H1 (cell line): ENCODE data around the gene DLX4. TPM values are rescaled to one million over a fixed set of nuclear protein-coding genes. Genes with fewer than 3 reads are reported as not detected.

ENCODE experiments used
- CTCF ChIA-PET: fragments of 300-600 bp; sonication (Branson Sonifier 250); formaldehyde crosslinking; loops from one replicate; lab custom pipeline; 2021; ENCODE audit not compliant: partially characterized antibody; lab: Charles Lee
- POLR2A ChIA-PET: fragments of 300-600 bp; sonication (Branson Sonifier 250); formaldehyde crosslinking; loops from one replicate; lab custom pipeline; 2021; ENCODE audit warnings: inconsistent platforms; ENCODE audit not compliant: partially characterized antibody; lab: Charles Lee
- DNase-seq, 2 experiments: peaks; one replicate each; pipeline versions ENCODE4 v3.0.0 to v3.0.0-alpha.2; 2010 to 2022; ENCODE audit warnings: low spot score in 2 of 2, low read depth in 1 of 2, mixed read lengths in 1 of 2
- FAIRE-seq: peaks from 2 replicates; lab custom pipeline; 2011; peaks lifted over from hg19 to GRCh38; lab: Jason Lieb, UNC
- H2AFZ ChIP-seq: 2 replicates; pipeline ENCODE4 v1.8.1; 2012; ENCODE audit warnings: low read length, inconsistent platforms
- H2AK5ac ChIP-seq: 2 replicates; pipeline ENCODE4 v1.6.1; 2013; ENCODE audit warnings: low read depth, low read length
- H2BK120ac ChIP-seq: replicated peaks from 2 replicates; pipeline ENCODE3; 2013; ENCODE audit warnings: low read depth, low read length, inconsistent platforms
- H2BK12ac ChIP-seq: 2 replicates; pipeline ENCODE4 v1.6.1; 2013; ENCODE audit warnings: low read depth, low read length
- H2BK15ac ChIP-seq: 2 replicates; pipeline ENCODE4 v1.6.1; 2013; ENCODE audit warnings: low read length
- H2BK20ac ChIP-seq: 2 replicates; pipeline ENCODE4 v1.6.1; 2013; ENCODE audit warnings: low read length
- H2BK5ac ChIP-seq: 2 replicates; pipeline ENCODE4 v1.6.1; 2013; ENCODE audit warnings: low read depth, low read length
- H3K14ac ChIP-seq: 2 replicates; pipeline ENCODE4 v1.6.1; 2013; ENCODE audit warnings: inconsistent platforms; ENCODE audit not compliant: insufficient read length
- H3K18ac ChIP-seq: 2 replicates; pipeline ENCODE4 v1.6.1; 2013; ENCODE audit warnings: low read length; ENCODE audit errors: extremely low read depth
- H3K23ac ChIP-seq: 2 replicates; pipeline ENCODE4 v1.6.1; 2013; ENCODE audit warnings: inconsistent platforms; ENCODE audit not compliant: insufficient read length
- H3K23me2 ChIP-seq: 2 replicates; pipeline ENCODE4 v1.6.1; 2013; ENCODE audit warnings: low read depth, low read length
- H3K27ac ChIP-seq: 2 replicates; pipeline ENCODE4 v1.6.1; 2011; ENCODE audit warnings: low read depth, low read length, inconsistent platforms
- H3K27me3 ChIP-seq, 4 experiments: replicated peaks in 1 of 4; 1 replicate in 1 of 4; 2 replicates in 3 of 4; pipeline versions ENCODE4 v1.6.1 to v1.8.1; 2011 to 2013; ENCODE audit warnings: low read length in 3 of 4, mild to moderate bottlenecking in 3 of 4, inconsistent platforms in 2 of 4, mixed read lengths in 2 of 4, moderate library complexity in 1 of 4; ENCODE audit not compliant: control insufficient read depth in 3 of 4, insufficient read depth in 3 of 4; ENCODE audit errors: extremely low read depth in 1 of 4
- H3K36me3 ChIP-seq, 4 experiments: 2 replicates each; pipeline versions ENCODE4 v1.6.1 to v1.8.1; 2011 to 2013; ENCODE audit warnings: mild to moderate bottlenecking in 4 of 4, low read length in 3 of 4, moderate library complexity in 2 of 4, control low read depth in 1 of 4, inconsistent platforms in 1 of 4; ENCODE audit not compliant: insufficient read depth in 4 of 4, control insufficient read depth in 2 of 4
- H3K4ac ChIP-seq: replicated peaks from 2 replicates; pipeline ENCODE3; 2013; ENCODE audit warnings: low read length, low read depth, mixed read lengths, inconsistent platforms; ENCODE audit not compliant: insufficient read length
- H3K4me1 ChIP-seq, 4 experiments: replicated peaks in 1 of 4; 1 replicate in 1 of 4; 2 replicates in 3 of 4; pipeline versions ENCODE4 v1.6.1 to v1.8.1; 2011 to 2013; ENCODE audit warnings: low read length in 3 of 4, inconsistent platforms in 2 of 4, mixed read lengths in 1 of 4; ENCODE audit not compliant: insufficient read depth in 4 of 4, control insufficient read depth in 3 of 4
- H3K4me2 ChIP-seq, 2 experiments: 2 replicates each; pipeline versions ENCODE4 v1.6.1 to v1.8.1; 2011 to 2013; ENCODE audit warnings: low read depth in 2 of 2, low read length in 2 of 2, control low read depth in 1 of 2, inconsistent platforms in 1 of 2, mild to moderate bottlenecking in 1 of 2; ENCODE audit not compliant: insufficient read depth in 1 of 2
- H3K4me3 ChIP-seq, 4 experiments: fragments of 200-600, 300-600 bp in 1 of 4; sonication (generic), shearing (Covaris generic), sonication (Bioruptor Twin) in 1 of 4; 2 replicates each; pipeline versions ENCODE4 v1.5.1 to v1.8.1; 2011 to 2016; ENCODE audit warnings: low read length in 4 of 4, low read depth in 3 of 4, control low read depth in 2 of 4, inconsistent platforms in 2 of 4, mild to moderate bottlenecking in 2 of 4, mixed read lengths in 1 of 4, moderate library complexity in 1 of 4; ENCODE audit not compliant: insufficient read depth in 2 of 4; ENCODE audit errors: extremely low read depth in 1 of 4
- H3K56ac ChIP-seq: replicated peaks from 2 replicates; pipeline ENCODE3; 2013; ENCODE audit warnings: low read depth, mild to moderate bottlenecking, mixed read lengths, low read length, inconsistent platforms; ENCODE audit not compliant: insufficient read length
- H3K79me1 ChIP-seq: 2 replicates; pipeline ENCODE4 v1.6.1; 2013; ENCODE audit warnings: low read depth, low read length, control low read depth
- H3K79me2 ChIP-seq, 2 experiments: 2 replicates each; pipeline versions ENCODE4 v1.6.1 to v1.8.1; 2012 to 2013; ENCODE audit warnings: low read length in 2 of 2, mild to moderate bottlenecking in 2 of 2, inconsistent platforms in 1 of 2; ENCODE audit not compliant: insufficient read depth in 2 of 2, control insufficient read depth in 1 of 2
- H3K9ac ChIP-seq, 4 experiments: replicated peaks in 1 of 4; 1 replicate in 1 of 4; 2 replicates in 3 of 4; pipeline versions ENCODE4 v1.6.1 to v1.8.1; 2011 to 2013; ENCODE audit warnings: low read depth in 3 of 4, low read length in 3 of 4, control low read depth in 2 of 4, mild to moderate bottlenecking in 2 of 4, moderate library complexity in 2 of 4, inconsistent platforms in 1 of 4; ENCODE audit errors: extremely low read depth in 1 of 4
- H3K9me3 ChIP-seq, 2 experiments: 2 replicates each; pipeline versions ENCODE4 v1.6.1 to v1.8.1; 2012 to 2013; ENCODE audit warnings: mild to moderate bottlenecking in 2 of 2, moderate library complexity in 2 of 2, control low read depth in 1 of 2, inconsistent platforms in 1 of 2, low read depth in 1 of 2, low read length in 1 of 2, mixed read lengths in 1 of 2; ENCODE audit not compliant: insufficient read depth in 2 of 2
- H4K20me1 ChIP-seq, 2 experiments: replicated peaks in 1 of 2; 2 replicates each; pipeline versions ENCODE3 to v1.8.1; 2011 to 2013; ENCODE audit warnings: inconsistent platforms in 2 of 2, low read length in 2 of 2, mild to moderate bottlenecking in 1 of 2; ENCODE audit not compliant: insufficient read depth in 2 of 2, control insufficient read depth in 1 of 2
- H4K5ac ChIP-seq: 2 replicates; pipeline ENCODE4 v1.6.1; 2013; ENCODE audit warnings: low read length, low read depth, mixed read lengths, inconsistent platforms; ENCODE audit not compliant: insufficient read length
- H4K8ac ChIP-seq: 2 replicates; pipeline ENCODE4 v1.8.0; 2013; ENCODE audit warnings: mild to moderate bottlenecking, moderate library complexity, low read length, inconsistent platforms; ENCODE audit not compliant: insufficient read depth; ENCODE audit errors: extremely low read depth
- H4K91ac ChIP-seq: replicated peaks from 2 replicates; pipeline ENCODE3; 2013; ENCODE audit warnings: low read length, mixed read lengths, inconsistent platforms; ENCODE audit not compliant: insufficient read length
- EZH2 ChIP-seq: fragments of 200-600 bp; sonication (generic); IDR thresholded peaks from 2 replicates; pipeline ENCODE4 v1.7.1; 2012; ENCODE audit warnings: low read depth, mild to moderate bottlenecking, moderate library complexity, low read length, inconsistent platforms; ENCODE audit not compliant: severe bottlenecking
- POU5F1 ChIP-seq: IDR thresholded peaks from 2 replicates; pipeline ENCODE4 v1.6.1; 2011; ENCODE audit warnings: low read depth, mild to moderate bottlenecking, low read length, moderate library complexity
- RBBP5 ChIP-seq: IDR thresholded peaks from 2 replicates; pipeline ENCODE4 v1.7.1; 2012; ENCODE audit warnings: low read depth, mild to moderate bottlenecking, inconsistent platforms, low read length, moderate library complexity, borderline replicate concordance
- SUZ12 ChIP-seq: fragments of 200-600 bp; sonication (generic); IDR thresholded peaks from 2 replicates; pipeline ENCODE4 v1.6.1; 2012; ENCODE audit warnings: mild to moderate bottlenecking, inconsistent platforms, low read length, moderate library complexity, mixed read lengths
- WGBS, 2 experiments: shearing (Covaris generic) in 1 of 2; methylation state at CpG; one replicate each; pipeline versions ENCODE4 v1.1.6 to v1.1.7; 2013 to 2015; ENCODE audit warnings: low lambda C conversion rate in 2 of 2, mixed read lengths in 2 of 2, inconsistent platforms in 1 of 2, low coverage in 1 of 2, missing lambda C conversion rate in 1 of 2; ENCODE audit not compliant: insufficient replicate concordance in 2 of 2, insufficient coverage in 1 of 2, insufficient read length in 1 of 2; ENCODE audit errors: extremely low coverage in 1 of 2, missing lambda C conversion rate in 1 of 2; 5-methylcytosine and 5-hydroxymethylcytosine counted together
- polyA plus RNA-seq, 7 experiments: library from polyadenylated mRNA; depleted of rRNA in 3 of 7; stranded (reverse) in 5 of 7; unstranded in 2 of 7; fragments of >200 nt in 5 of 7; fragments of 200-250 nt in 2 of 7; gene quantifications; 1 replicate in 5 of 7; 2 replicates in 1 of 7; 4 replicates in 1 of 7; pipeline versions ENCODE4 v1.2.1 to v1.2.3, GENCODE V29; 2011 to 2013; ENCODE audit warnings: missing spikeins in 2 of 7, mixed read lengths in 2 of 7
- total RNA-seq: library from RNA; stranded (reverse); fragmentation: NEBNext Ultra II Directional; extraction: Animal tissue kit (Norgen Biotek cat#: 25700); gene quantifications from 2 replicates; pipeline ENCODE4 v1.2.1, GENCODE V29; 2021

DLX4 gene
- total and polyA plus RNA-seq, 2 of the 8 experiments (the other 6 are each of a cell fraction or from before 2014, with no cell fraction given) = 0.67 to 0.80 TPM

GRCh38 chr17:49966767-49967166, 2.2 kb upstream of the DLX4 start:
- no peak overlapping the region for H2AK5ac ChIP-seq
- H2BK20ac ChIP-seq = no peak overlapping the region
- no peak overlapping the region for H2BK120ac ChIP-seq
- H3K18ac ChIP-seq = no peak overlapping the region
- H3K79me1 ChIP-seq = no peaks in the 10 kb centered on the region
- peaks cover 17 to 30% of the 10 kb centered on the region in 2 experiments for H4K20me1 ChIP-seq
- no peak overlapping the region for H2BK5ac ChIP-seq
- H3K27me3 ChIP-seq = peaks cover 86 to 97% (median 94%) of the 10 kb centered on the region in 4 experiments
- no peak overlapping the region for H3K4me3 ChIP-seq
- POLR2A ChIA-PET = interaction anchor here (0.8 to 1.4 kb wide), 4 partner anchors 11 to 91 kb away, joined by 3 to 5 read pairs (median 4); no protein-coding TSS in a partner anchor
- no peaks in the 10 kb centered on the region for H3K9me3 ChIP-seq
- H3K79me2 ChIP-seq = no peaks in the 10 kb centered on the region
- no peak overlapping the region for H2AFZ ChIP-seq
- FAIRE-seq = no peak
- H4K8ac ChIP-seq = no peak overlapping the region
- peaks cover 0 to 38% (median 27%) of the 10 kb centered on the region in 4 experiments; a peak in 6 of 7 replicates for H3K4me1 ChIP-seq
- H2BK15ac ChIP-seq = no peak overlapping the region
- no peak overlapping the region for H3K4me2 ChIP-seq
- no peak overlapping the region for H3K23ac ChIP-seq
- no peak for TF ChIP-seq RBBP5
- TF ChIP-seq SUZ12 = peak; percentile 33
- no peak for TF ChIP-seq POU5F1
- TF ChIP-seq EZH2 = peak; percentile 63
- TF ChIP-seq, all 59 proteins: peak for 2
- no peak overlapping the region for H3K14ac ChIP-seq
- CTCF ChIA-PET = interaction anchor here (0.6 to 2.6 kb wide), 13 partner anchors 10 to 122 kb away, joined by 3 to 22 read pairs (median 4); partner anchors contain the start of gene DLX3
- DNase-seq = no peak
- H3K27ac ChIP-seq = no peak overlapping the region
- peaks cover 0 to 8% (median 0%) of the 10 kb centered on the region in 4 experiments; a peak in 2 of 8 replicates for H3K36me3 ChIP-seq
- peaks cover 17% of the 10 kb centered on the region for H3K23me2 ChIP-seq
- H3K4ac ChIP-seq = no peak overlapping the region
- H4K5ac ChIP-seq = no peak overlapping the region
- no peak overlapping the region for H4K91ac ChIP-seq
- no peak overlapping the region for H3K9ac ChIP-seq
- WGBS, 2 experiments = 39% methylated on average over 3 of the region's 3 CpGs; no CpG with 5 or more reads in 1 of the 2 experiments
- no peak overlapping the region for H2BK12ac ChIP-seq
- no peak overlapping the region for H3K56ac ChIP-seq
